K562 (cell line): Measurements from ENCODE around the gene RAI1.

Experiments used
- CBX1 ChIP-seq: sonication (generic); IDR thresholded peaks from 2 replicates; pipeline ENCODE4 v1.6.1; 2016; ENCODE audit warnings: antibody characterized with exemption, low read depth, mild to moderate bottlenecking
- ETV1 ChIP-seq: fragments of 450-650 bp; conservative IDR thresholded peaks from 2 replicates; pipeline ENCODE4 v1.6.1; 2016; ENCODE audit warnings: missing genetic modification characterization, control low read depth, low read depth, missing compliant biosample characterization
- GATAD2A ChIP-seq: fragments of 450-650 bp; IDR thresholded peaks from 2 replicates; pipeline ENCODE4 v1.6.1; 2017
- HNRNPH1 ChIP-seq: fragments of 200-400 bp; formaldehyde crosslinking; optimal IDR thresholded peaks from 2 replicates; pipeline ENCODE3; 2017; ENCODE audit warnings: low read depth, mild to moderate bottlenecking, low read length, moderate library complexity
- NR2C2 ChIP-seq, 2 experiments: fragments of 200-800 bp in 1 of 2; sonication (Bioruptor generic) in 1 of 2; sonication (generic) in 1 of 2; formaldehyde crosslinking in 1 of 2; IDR thresholded peaks; 2 replicates each; pipeline versions ENCODE4 v1.6.1 to v1.8.0; 2016 to 2022; ENCODE audit warnings: mild to moderate bottlenecking in 1 of 2, missing compliant biosample characterization in 1 of 2, missing genetic modification characterization in 1 of 2, missing genetic modification reagents in 1 of 2
- POLR2A ChIP-seq: fragments of 450-650 bp; conservative IDR thresholded peaks from 2 replicates; pipeline ENCODE4 v1.6.1; 2016
- SMAD4 ChIP-seq: fragments of 250-450 bp; sonication (Bioruptor Pico); conservative IDR thresholded peaks from 2 replicates; pipeline ENCODE4 v1.8.0; 2021; ENCODE audit warnings: inconsistent platforms, mild to moderate bottlenecking, moderate library complexity
- SUPT5H ChIP-seq: fragments of 450-650 bp; IDR thresholded peaks from 2 replicates; pipeline ENCODE4 v1.6.1; 2016
- XRCC3 ChIP-seq: fragments of 450-650 bp; IDR thresholded peaks from 2 replicates; pipeline ENCODE4 v1.6.1; 2017; ENCODE audit warnings: mild to moderate bottlenecking, moderate library complexity
- ZSCAN29 ChIP-seq: fragments of 450-650 bp; IDR thresholded peaks from 2 replicates; pipeline ENCODE4 v1.6.1; 2017
- TF ChIP-seq, protein P1 (sequence below): fragments of 450-650 bp; IDR thresholded peaks from 2 replicates; pipeline ENCODE4 v1.6.1; 2016; ENCODE audit warnings: missing biosample characterization, missing genetic modification characterization

DNA sequence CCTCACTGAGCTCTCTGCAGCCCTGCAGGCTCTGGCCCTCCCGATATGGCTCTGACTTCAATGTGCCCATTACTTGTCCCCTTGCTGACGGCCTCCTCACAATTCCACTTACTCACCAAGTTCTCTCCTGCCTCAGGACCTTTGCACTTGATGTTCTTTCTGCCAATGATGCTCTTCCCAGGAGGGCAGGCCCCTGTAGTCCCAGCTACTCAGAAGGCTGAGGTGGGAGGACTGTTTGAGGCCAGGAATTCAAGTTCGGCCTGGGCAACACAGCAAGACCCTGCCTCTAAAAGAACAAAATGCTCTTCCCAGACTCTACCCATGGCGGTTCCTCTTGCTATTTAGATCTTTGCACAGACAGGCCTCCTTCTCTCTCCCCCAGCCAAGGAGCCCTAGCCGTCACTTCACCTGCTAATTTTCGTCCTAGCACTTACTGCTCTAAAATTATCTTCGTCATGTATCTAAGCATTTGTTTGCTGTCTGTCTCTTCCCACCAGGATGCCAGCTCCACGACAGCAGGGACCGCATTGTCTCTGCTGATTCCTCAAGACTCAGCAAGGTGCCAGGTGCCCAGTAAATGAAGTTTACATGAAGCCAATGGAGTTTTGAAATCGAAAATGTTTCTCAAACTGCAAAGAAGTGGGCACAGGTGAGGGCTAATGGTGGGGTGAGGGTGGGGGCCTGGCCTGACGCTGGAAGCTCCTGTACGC, 626 bp upstream of the RAI1 start:
- TF ChIP-seq, protein P1, sequence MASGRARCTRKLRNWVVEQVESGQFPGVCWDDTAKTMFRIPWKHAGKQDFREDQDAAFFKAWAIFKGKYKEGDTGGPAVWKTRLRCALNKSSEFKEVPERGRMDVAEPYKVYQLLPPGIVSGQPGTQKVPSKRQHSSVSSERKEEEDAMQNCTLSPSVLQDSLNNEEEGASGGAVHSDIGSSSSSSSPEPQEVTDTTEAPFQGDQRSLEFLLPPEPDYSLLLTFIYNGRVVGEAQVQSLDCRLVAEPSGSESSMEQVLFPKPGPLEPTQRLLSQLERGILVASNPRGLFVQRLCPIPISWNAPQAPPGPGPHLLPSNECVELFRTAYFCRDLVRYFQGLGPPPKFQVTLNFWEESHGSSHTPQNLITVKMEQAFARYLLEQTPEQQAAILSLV (tag): no peak
- TF ChIP-seq CBX1 (no peak), ETV1 (tag) (no peak), SUPT5H (no peak), ZSCAN29 (no peak), POLR2A (no peak), NR2C2 (CRISPR knock-in tag; IDR thresholded peaks at IDR 0.05) (no peak), NR2C2 (tag; IDR thresholded peaks at IDR 0.05) (no peak), SMAD4 (CRISPR knock-in tag) (no peak), HNRNPH1 (no peak), GATAD2A (no peak), XRCC3 (no peak)
